ENCODE results near the gene PRKG1. TPM values are rescaled to one million over a fixed set of nuclear protein-coding genes. Genes with fewer than 3 reads are reported as not detected.
"Not testable (repeated sequence)": the region's sequence is repeated elsewhere in the genome, so short reads cannot be mapped to it uniquely, and the experiment has no call there.

Gene PRKG1
- polyA plus RNA-seq, 4 donors: 12.7 to 21.2 (median 15.0) TPM

DNA sequence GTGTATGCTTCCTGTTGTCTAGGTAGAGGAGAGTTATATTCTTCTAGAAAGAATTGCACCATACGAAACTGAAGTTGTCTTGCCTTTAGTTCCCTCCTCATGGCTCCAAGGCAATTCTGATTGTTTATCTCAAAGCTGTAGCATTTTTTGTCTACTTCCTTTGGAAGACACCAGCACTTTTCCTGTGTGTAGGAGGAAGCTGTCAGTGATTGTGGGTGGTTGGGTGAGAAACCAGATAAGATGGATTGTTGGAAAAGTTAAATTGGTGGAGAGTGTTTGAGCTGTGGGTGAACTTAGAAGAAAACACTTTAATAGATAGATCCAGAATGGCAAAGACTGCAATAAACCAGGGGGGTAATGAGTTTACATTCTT lies 637.2 kb downstream of the PRKG1 start:
- no peak for DNase-seq (ENCODE audit: low read depth in 4 of 4, low spot score in 3 of 4)

DNA sequence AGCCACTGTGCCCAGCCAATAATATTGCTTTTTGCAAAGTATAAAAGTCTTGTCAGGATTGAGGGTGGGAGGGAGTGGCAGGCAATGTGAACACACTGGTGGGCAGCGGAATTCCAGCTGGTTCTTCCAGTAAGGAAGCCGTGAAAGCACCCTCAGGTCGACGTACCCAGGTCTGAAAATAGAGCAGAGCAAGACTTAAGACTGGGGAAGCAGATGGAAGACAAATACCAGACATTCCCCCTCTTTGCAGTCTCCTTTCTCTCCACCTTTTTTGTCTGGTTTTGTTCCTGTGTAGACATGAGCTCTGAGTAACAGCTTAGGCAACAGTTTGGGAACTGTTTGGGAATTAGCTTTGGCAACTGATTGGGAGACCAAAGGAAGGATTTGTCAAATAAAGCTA lies 642.7 kb downstream of the PRKG1 start:
- no peak for DNase-seq (ENCODE audit: low read depth in 4 of 4, low spot score in 3 of 4)

DNA sequence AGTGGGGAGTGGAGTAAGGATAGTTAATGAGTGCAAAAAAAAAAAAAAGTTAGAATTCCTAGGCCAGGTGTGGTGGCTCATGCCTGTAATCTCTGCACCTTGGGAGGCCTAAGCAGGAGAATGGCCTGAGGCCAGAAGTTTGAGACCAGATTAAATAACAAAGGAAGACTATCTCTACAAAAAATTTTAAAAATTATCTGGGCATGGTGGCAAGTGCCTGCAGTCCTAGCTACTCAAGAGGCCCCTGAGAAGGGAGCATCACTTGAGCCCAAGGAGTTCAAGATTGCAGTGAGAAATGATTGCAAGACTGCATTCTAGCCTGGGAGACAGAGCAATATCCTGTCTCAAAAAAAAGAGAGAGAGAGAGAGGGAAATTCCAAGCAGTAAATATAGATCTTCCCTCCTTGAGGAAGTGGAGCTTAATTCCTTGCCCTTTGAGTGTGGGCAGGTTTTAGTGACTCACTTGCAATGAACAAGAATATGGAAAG lies 644.6 kb downstream of the PRKG1 start:
- DNase-seq (ENCODE audit: low read depth in 4 of 4, low spot score in 3 of 4): no peak

DNA sequence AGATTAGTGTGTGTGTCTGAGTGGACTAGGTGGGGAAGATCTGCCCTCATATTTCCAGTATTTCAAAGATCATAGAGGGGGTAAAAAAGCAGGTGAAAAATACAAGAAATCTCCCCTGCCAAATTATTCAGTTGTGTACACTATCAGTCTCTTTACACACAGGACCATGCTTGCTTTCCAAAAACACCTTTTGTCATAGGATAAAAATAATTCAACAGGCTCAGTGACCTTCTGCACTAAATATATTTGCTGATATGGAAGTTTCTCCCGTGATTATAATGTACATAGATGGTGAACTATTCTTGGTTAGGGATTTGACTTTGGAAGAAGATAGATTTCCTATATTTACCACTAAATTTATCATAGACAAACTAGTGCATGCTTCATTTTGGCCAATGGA lies 649.8 kb downstream of the PRKG1 start:
- no peak for DNase-seq (ENCODE audit: low read depth in 4 of 4, low spot score in 3 of 4)

DNA sequence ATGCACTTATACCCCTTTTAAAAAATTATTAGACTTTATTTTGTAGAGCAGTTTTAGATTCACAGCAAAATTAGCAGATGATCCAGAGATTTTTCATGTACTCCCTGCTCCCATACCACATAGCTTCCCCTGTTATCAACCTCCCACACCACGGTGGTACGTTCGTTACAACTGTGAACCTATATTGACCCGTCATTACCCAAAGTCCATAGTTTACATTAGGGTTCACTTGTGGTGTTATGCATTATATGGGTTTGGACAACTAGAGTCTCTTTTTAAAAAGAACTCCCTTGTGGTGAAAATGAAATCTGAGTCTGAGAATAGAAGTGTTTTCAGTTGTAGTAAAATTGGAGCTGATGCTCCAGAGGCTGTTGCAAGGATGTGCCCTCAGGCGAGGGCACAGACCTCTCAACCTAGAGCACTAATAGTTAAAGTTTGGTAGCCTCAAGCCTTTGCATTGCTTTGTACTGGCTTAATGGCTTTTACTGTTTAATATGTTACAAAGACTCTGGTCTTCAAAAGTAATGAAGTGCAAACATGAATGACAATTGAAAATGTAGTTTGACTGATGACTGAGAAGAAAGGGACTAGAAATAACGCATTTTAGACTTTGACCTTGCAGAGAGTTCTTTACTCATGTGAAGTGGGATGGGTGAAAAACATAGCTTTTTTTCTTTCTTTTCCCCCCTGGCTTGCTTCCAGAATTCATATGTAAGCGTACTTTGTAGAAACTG lies 655.7 kb downstream of the PRKG1 start:
- DNase-seq (ENCODE audit: low read depth in 4 of 4, low spot score in 3 of 4): peak in 3 of 4 donors; percentile 12 to 24 (median 22)

DNA sequence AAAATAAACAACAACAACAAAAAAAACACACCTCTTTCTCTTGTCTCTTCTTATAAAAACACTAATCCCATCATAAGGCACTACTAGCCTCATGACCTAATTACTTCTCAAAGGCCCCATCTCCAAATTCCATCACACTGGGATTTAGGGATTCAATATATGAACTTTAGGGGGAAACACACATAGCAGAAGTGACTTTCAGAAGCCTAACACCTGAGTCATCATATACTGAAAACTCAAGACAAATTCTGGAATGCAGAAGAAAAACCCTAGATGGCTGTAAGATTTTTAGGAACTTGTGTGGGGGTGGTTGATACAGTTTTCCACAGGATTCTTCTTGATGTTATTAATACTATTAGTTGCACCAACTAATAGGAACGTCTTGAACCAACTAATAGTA lies 658.8 kb downstream of the PRKG1 start:
- DNase-seq (ENCODE audit: low read depth in 4 of 4, low spot score in 3 of 4): no peak

DNA sequence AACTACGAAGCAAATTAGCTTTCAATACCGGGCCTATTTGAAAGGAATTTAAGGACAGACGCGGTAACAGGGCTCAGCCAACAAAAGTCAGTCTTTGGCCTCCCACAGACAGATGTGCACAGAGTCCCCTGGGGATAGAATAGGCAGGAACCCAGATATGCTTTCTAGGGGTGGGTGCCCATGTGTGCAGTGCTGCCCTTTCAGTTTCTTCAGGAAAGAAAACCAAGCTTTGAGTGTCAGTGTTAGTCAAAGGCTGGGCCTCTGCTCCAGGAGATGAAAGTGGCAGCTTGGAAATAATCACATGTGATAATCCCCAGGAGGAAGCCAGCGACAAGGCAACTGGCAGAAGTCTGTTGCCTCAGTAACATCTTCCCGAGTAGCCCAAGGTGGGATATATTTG lies 668.9 kb downstream of the PRKG1 start:
- DNase-seq (ENCODE audit: low read depth in 4 of 4, low spot score in 3 of 4): no peak

DNA sequence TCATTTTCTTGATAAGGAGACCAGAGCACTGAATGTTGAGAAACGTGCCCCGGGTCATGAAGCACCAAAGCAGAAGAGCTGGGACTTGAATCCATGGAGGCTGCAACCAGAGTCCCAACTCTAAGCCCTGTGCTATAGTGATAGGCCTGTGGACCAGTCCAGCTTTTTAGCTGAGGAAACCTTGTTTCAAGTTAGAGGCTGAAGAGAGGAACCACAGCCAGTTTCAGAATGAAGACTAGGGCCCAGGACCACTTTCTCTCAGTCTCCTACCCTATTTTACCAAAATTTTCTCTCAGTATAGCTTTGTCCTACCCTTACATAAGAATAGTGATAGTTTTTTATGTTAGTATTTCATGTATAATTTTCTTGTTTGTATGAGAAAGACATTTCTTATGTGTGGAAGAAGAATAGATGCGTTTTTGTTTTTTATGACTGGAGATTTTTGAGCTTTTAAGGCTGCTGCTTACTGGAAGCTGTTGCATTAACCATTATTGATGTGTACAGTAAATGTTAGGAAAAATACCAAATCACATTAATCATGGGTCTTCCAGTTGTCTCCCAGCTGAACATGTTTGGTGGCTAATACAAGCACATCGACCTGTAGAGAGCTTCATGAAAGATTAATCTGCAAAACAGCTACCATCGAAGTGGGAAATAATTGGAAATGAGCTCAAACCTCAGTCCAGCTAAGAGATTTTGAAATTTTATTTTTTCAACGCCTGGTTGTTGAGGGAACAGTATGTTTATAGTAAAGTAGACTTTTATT lies 670.1 kb downstream of the PRKG1 start:
- no peak for DNase-seq (ENCODE audit: low read depth in 4 of 4, low spot score in 3 of 4)

DNA sequence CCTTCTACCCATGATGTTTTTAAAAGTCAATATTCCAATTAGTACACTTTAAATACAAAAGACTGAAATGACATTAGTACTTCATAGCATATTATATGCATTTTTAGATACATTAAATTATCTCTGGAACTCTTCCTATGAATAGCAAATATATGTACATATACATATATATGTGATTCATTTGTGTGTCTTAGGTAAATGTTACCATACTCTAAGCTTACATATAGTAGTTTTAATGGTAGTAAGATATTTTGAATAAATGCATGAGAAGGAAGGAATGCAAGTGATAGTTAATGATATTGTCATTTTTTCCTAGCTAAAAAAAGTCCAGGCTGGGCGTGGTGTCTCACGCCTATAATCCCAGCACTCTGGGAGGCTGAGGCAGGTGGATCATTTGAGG lies 671.1 kb downstream of the PRKG1 start:
- no peak for DNase-seq (ENCODE audit: low read depth in 4 of 4, low spot score in 3 of 4)

DNA sequence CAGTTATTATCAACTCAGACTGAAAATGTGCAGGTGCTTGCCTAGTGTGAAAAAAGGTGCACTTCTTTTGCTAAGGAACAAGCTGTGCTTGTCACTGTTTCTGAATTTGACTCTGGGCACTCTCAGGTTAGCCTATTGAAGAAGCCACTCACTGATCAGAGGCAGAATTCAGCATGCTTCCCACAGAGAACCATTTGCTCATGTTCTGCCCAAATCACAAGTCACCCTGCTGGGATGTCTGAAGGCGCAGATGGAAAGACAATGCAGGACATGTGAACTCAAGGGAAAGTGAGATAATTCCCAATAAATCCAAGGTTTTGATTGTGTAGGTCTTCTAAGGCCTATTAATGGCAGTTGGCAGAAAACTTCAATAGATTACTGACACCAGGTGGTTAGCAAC lies 672.9 kb downstream of the PRKG1 start:
- DNase-seq (ENCODE audit: low read depth in 4 of 4, low spot score in 3 of 4): no peak

DNA sequence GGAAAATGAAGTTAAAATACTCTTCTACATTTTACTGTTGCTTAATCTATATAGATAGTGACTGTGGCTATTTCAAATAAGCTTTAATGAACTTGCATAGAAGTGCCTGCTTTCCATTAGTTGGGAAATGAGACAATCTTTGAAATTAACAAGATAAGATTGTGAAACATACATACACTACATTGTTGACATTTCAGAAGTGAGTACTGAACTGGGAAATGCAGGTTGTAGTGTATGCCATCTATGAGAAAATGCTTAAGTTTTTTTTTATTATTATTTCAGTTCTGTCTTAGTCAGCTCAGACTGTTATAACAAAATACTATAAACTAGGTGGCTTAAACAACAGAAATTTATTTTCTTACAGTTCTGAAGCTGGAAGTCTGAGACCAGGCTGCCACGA lies 674.7 kb downstream of the PRKG1 start:
- no peak for DNase-seq (ENCODE audit: low read depth in 4 of 4, low spot score in 3 of 4)

DNA sequence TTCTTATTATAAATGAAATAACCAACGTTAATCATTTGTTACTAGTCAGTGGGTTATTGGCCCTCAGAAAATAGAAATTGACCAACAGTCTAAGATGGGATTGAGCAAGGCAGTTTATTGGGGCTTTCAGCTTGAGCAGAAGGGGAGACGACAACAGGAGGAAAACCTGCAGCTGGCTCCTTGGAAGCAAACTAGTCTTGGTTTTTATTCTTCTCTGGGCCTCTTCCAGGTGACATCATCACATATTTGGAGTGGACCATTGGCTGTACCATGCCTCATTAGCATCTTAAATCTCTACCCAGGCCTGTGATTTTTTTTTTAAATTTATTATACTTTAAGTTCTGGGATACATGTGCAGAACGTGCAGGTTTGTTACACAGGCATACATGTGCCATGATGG lies 684.1 kb downstream of the PRKG1 start:
- no peak for DNase-seq (ENCODE audit: low read depth in 4 of 4, low spot score in 3 of 4)

DNA sequence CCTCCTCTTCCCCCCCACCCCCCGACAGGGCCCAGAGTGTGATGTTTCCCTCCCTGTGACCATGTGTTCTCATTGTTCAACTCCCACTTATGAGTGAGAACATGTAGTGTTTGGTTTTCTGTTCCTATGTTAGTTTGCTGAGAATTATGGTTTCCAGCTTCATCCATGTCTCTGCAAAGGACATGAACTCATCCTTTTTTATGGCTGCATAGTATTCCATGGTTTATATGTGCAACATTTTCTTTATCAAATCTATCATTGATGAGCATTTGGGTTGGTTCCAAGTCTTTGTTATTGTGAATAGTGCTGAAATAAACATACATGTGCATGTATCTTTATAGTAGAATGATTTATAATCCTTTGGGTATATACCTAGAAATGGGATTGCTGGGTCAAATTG lies 684.6 kb downstream of the PRKG1 start:
- not testable (repeated sequence) for DNase-seq (ENCODE audit: low read depth in 4 of 4, low spot score in 3 of 4)

DNA sequence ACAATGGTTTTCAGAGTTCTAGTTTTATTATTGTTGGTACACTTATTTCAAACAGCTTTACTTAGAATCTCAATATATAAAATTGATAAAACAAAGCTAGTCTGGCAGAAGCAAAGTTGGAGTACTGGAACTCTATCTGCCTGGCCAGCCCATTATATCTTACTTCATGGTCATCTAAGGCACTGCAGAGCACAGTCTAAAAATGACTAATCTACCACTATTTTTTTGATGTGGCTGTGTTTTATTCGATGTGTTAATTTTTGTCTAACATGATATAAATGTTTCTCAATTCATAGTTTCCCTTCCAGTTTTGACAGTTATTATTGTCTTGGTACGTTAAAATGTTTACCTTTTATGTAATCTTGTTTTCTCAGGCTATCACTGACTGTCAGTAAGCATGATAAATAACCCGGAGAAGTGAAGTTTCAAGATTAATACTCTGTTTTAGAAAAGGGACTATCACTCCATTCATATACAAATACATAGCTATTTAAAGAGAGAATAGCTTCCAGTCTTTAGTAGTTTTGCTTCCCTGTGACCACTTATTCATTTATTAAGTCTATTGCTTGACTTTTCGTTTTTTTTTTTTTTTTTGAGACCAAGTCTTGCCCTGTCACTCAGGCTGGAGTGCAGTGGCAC lies 685.7 kb downstream of the PRKG1 start:
- DNase-seq (ENCODE audit: low read depth in 4 of 4, low spot score in 3 of 4): no peak

DNA sequence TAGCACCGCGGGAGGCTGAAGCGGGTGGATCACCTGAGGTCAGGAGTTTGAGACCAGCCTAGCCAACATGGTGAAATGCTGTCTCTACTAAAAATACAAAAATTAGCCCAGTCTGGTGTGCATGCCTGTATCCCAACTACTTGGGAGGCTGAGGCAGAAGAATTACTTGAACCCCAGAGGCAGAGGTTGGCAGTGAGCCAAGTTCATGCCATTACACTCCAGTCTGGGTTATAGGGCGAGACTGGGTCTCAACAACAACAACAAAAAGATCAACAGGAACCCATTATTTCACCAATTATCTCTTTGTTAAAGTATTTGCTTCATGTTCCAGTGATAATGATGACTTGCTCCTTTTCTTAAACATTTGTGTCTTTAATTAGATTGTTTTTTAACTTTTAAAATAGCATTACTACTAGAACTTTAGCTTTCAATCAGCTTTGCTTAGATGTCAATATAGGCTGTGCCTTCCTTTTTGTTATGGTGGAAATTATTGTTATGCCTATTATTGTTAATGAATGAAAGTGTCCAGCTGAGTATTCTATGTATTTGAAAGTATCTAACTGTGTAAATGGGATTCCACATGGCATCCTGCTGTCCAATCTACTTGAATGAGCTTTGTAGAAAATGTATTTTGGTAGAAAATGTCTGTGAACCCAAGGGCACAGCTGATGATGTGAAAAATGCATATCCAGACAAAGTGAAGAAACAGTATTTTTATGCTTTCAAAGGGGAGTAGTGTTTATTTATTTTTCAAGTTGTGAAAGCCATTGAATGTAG lies 686.8 kb downstream of the PRKG1 start:
- no peak for DNase-seq (ENCODE audit: low read depth in 4 of 4, low spot score in 3 of 4)

DNA sequence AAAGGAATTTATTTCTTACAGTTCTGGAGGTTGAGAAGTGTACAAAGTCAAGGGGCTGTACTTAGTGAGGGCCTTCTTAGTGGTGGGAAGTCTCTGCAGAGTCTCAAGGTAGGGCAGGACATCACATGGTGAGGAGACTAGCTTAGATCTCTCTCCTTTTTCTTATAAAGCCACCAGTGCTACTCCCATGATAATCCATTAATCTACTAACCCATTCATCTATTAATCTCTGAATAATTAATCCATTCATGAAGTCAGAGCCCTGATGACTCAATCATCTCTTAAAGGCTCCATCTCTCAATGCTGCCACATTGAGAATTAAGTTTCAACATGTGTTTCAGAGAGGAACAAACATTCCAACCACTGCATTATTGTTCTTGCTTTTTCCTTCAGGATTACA lies 689.5 kb downstream of the PRKG1 start:
- no peak for DNase-seq (ENCODE audit: low read depth in 4 of 4, low spot score in 3 of 4)

DNA sequence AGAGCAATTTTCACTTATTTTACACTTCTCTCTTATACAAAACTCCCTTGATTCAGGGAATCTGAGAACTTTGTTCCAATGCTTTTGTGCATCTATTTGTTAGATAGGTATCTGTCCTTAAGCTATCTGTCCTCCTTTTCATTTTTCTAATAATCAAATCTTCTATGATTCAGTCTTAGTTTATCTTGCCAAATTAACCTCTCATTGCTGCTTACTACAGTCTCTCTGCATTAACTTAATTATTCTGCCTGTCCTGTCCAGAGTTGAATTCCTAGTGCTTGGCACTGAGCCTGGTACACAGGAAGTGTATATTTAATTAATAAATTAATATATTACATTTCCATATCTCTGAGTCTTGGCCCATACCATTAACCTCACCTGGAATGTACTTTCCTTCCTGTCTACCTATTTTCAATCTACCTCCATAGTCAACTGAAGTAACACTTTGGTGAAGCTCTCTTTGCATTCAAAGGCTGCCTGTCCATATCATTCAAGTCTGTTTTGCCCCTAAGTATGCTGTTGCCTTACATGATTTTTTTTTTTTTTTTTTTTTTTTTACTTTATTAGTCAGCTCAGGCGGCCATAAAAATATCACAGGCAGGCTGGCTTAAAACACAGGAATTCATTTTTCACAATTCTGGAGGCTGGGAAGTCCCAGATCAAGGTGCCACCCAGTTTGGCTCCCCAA lies 691.1 kb downstream of the PRKG1 start:
- no peak for DNase-seq (ENCODE audit: low read depth in 4 of 4, low spot score in 3 of 4)

DNA sequence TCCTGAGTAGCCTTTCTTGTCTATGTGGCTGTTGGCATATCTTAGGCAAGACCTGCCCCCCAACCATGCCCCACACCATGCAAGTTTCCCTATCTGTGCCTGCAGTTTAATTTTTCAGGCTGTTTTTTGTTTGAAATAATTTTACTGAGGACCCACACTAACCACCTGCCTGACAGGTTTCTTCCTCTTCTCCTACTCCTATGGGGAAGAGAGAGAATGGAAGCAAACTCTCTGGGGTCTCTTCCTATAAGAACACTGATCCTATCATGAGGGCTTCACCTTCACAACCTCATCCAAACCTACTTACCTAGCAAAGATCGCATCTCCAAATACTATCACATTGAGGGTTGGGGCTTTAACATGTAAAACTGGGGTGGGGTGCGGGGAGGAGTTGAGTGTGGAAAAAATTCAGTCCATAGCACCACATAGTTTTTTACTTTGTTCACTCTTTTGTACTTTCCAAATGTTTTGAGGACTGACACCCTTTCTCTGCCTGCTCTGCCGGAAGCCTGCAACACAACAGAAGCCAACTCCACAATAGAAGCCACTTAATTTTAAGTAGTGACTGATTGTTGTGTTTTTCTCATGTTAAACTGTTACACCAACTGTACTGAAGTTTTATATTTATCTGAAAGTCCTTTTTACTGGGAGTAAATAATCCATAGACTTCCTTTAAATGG lies 692.3 kb downstream of the PRKG1 start:
- DNase-seq (ENCODE audit: low read depth in 4 of 4, low spot score in 3 of 4): no peak

DNA sequence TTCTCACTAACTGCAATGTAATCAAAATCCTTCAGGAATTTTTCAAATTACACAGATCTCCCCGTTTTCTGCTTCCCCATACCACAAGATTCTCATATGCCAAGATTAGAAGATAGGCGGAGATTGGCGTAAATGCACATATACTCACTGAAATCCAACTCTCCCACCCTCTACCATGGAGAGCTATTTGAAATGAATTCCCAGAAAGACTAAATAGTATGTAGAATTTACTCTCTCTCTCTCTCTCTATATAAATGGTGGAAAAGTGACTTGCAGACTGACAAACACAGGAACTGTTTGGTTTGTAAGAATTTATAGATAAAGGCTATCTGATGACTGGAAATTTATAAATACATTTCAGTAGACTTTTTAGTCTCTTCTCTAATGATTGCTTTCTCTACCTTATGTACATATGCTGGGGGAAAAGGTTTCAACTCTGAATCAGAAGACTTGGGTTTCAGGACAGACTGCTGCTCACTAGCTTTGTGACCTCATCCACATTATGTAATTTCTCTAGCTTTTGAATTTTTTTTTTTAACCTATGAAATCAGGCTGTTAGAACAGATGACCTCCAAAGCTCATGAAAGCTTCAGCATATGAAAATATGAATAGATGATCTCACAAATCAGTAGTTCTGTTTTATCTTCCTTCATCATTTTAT lies 692.9 kb downstream of the PRKG1 start:
- DNase-seq (ENCODE audit: low read depth in 4 of 4, low spot score in 3 of 4): no peak
